Upper lobe of left lung (tissue), 6 donors: Measurements from ENCODE around the gene RNF19B. TPM values are rescaled to one million over a fixed set of nuclear protein-coding genes. Genes with fewer than 3 reads are reported as not detected.

Source experiments
- ATAC-seq, 2 donors: fragments of 200-7000 bp; cut with Tn5 transposase; one replicate each; pipeline ENCODE4 v1.9.1; 2022; ENCODE audit warnings: mild to moderate bottlenecking in 2 of 2, moderate library complexity in 2 of 2; ENCODE audit not compliant: low FRiP score in 2 of 2
- DNase-seq, 2 donors: peaks; one replicate each; pipeline ENCODE4 v3.0.0-alpha.2; 2019 to 2020
- H3K27ac ChIP-seq, 4 donors: fragments of 200-600 bp; sonication (generic); one replicate each; pipeline ENCODE4 v1.5.1; 2016 to 2019
- H3K27me3 ChIP-seq, 4 donors: fragments of 200-600 bp; sonication (generic); one replicate each; pipeline ENCODE4 v1.5.1; 2017 to 2019
- H3K36me3 ChIP-seq, 4 donors: fragments of 200-600 bp; sonication (generic); one replicate each; pipeline ENCODE4 v1.5.1; 2016 to 2019
- H3K4me1 ChIP-seq, 4 donors: fragments of 200-600 bp; sonication (generic); one replicate each; pipeline ENCODE4 v1.5.1; 2018 to 2019
- H3K4me3 ChIP-seq, 4 donors: fragments of 200-600 bp; sonication (generic); one replicate each; pipeline ENCODE4 v1.5.1; 2017 to 2019; ENCODE audit warnings: mild to moderate bottlenecking in 2 of 4, moderate library complexity in 1 of 4
- H3K9me3 ChIP-seq, 4 donors: fragments of 200-600 bp; sonication (generic); one replicate each; pipeline ENCODE4 v1.5.1; 2018 to 2019
- CTCF ChIP-seq, 6 experiments: fragments of 450-650 bp in 4 of 6; fragments of 200-600 bp in 2 of 6; sonication (generic) in 2 of 6; IDR thresholded peaks; one replicate each; pipeline ENCODE4 v1.5.1; 2016 to 2019; ENCODE audit warnings: antibody characterized with exemption in 6 of 6
- EP300 ChIP-seq, 4 donors: sonication (generic); formaldehyde crosslinking; IDR thresholded peaks; one replicate each; pipeline ENCODE4 v1.5.1; 2017; ENCODE audit warnings: antibody characterized with exemption in 4 of 4, control low read depth in 2 of 4
- POLR2A ChIP-seq, 4 donors: fragments of 450-650 bp; IDR thresholded peaks; one replicate each; pipeline ENCODE4 v1.5.1; 2016 to 2017; ENCODE audit warnings: antibody characterized with exemption in 4 of 4, mild to moderate bottlenecking in 2 of 4
- POLR2AphosphoS5 ChIP-seq, 2 donors: sonication (generic); formaldehyde crosslinking; IDR thresholded peaks; one replicate each; pipeline ENCODE4 v1.5.1; 2017; ENCODE audit warnings: antibody characterized with exemption in 2 of 2
- WGBS, 2 donors: methylation state at CpG; one replicate each; pipeline ENCODE4 v1.1.5; 2017 to 2018; 5-methylcytosine and 5-hydroxymethylcytosine counted together
- total RNA-seq, 6 donors: library from RNA; depleted of rRNA in 4 of 6; stranded (reverse); fragments of >200 nt in 4 of 6; gene quantifications; one replicate each; pipeline versions ENCODE4 v1.1.0 to v1.2.1, GENCODE V29; 2016 to 2021
- donor health status: DM: no; HTN: no; CAD: no; lungs with moderate emphysema.
- donor health status: DM: no; HTN: yes; CAD: no; lungs with severe emphysema.

RNF19B gene
- total RNA-seq, 6 donors from 2014 or later: 28.7 to 44.5 (median 37.4) TPM

GRCh38 chr1:32992489-32993323 is 28.1 kb upstream of the RNF19B start:
- Histone ChIP-seq H3K27ac (peak overlapping the region; percentile 83 to 87 (median 84)), H3K4me1 (peaks cover 45 to 65% (median 59%) of the 10 kb centered on the region in 4 donors), H3K27me3 (no peaks in the 10 kb centered on the region), H3K36me3 (no peaks in the 10 kb centered on the region), H3K9me3 (no peaks in the 10 kb centered on the region), H3K4me3 (no peak overlapping the region)
- peak in 1 of 2 donors; percentile 98 for DNase-seq
- TF ChIP-seq EP300 (IDR thresholded peaks at IDR 0.05) (peak in 1 of 4 donors; percentile 21), POLR2AphosphoS5 (IDR thresholded peaks at IDR 0.05) (peak; percentile 67 to 68), CTCF (IDR thresholded peaks at IDR 0.05) (no peak), POLR2A (IDR thresholded peaks at IDR 0.05) (peak in 2 of 4 donors; percentile 32 to 70)
- ATAC-seq: peak; percentile 93 to 96
- 55 to 62% methylated on average over 6 to 7 of the region's 7 CpGs for WGBS, 2 donors

- DNase-seq (peak; percentile 38 to 39), ATAC-seq (no peak)
- Histone ChIP-seq H3K36me3 (no peaks in the 10 kb centered on the region), H3K9me3 (no peaks in the 10 kb centered on the region), H3K27me3 (no peaks in the 10 kb centered on the region), H3K27ac (peak overlapping the region; percentile 83 to 87 (median 84)), H3K4me3 (no peak overlapping the region), H3K4me1 (peaks cover 38 to 57% (median 52%) of the 10 kb centered on the region in 4 donors)
- 54 to 74% methylated on average over 5 to 8 of the region's 9 CpGs for WGBS, 2 donors
- TF ChIP-seq POLR2AphosphoS5 (IDR thresholded peaks at IDR 0.05) (no peak), EP300 (IDR thresholded peaks at IDR 0.05) (no peak), CTCF (IDR thresholded peaks at IDR 0.05) (no peak), POLR2A (IDR thresholded peaks at IDR 0.05) (no peak)
These were observed 27.3 kb upstream of the RNF19B start for GRCh38 chr1:32991819-32992488.

GRCh38 chr1:32991386-32991785 is 26.8 kb upstream of the RNF19B start:
- no peak for ATAC-seq
- no peaks in the 10 kb centered on the region for H3K36me3 ChIP-seq
- WGBS, 2 donors: 82 to 91% methylated on average over 3 to 5 of the region's 5 CpGs
- H3K27ac ChIP-seq: peak overlapping the region; percentile 83 to 87 (median 84)
- no peak overlapping the region for H3K4me3 ChIP-seq
- no peak for DNase-seq
- TF ChIP-seq POLR2AphosphoS5 (IDR thresholded peaks at IDR 0.05): no peak
- no peak for TF ChIP-seq POLR2A (IDR thresholded peaks at IDR 0.05)
- no peak for TF ChIP-seq EP300 (IDR thresholded peaks at IDR 0.05)
- no peak for TF ChIP-seq CTCF (IDR thresholded peaks at IDR 0.05)
- no peaks in the 10 kb centered on the region for H3K9me3 ChIP-seq
- no peaks in the 10 kb centered on the region for H3K27me3 ChIP-seq
- H3K4me1 ChIP-seq: peaks cover 34 to 55% (median 51%) of the 10 kb centered on the region in 4 donors

- DNase-seq (peak in 1 of 2 donors; percentile 47), ATAC-seq (no peak)
- H3K4me1 ChIP-seq: peaks cover 34 to 55% (median 51%) of the 10 kb centered on the region in 4 donors
- H3K27ac ChIP-seq: peak overlapping the region; percentile 68 to 87 (median 84)
- 79 to 86% methylated on average over 5 of the region's 5 CpGs for WGBS, 2 donors
- no peaks in the 10 kb centered on the region for H3K27me3 ChIP-seq
- TF ChIP-seq POLR2A (IDR thresholded peaks at IDR 0.05) (no peak), POLR2AphosphoS5 (IDR thresholded peaks at IDR 0.05) (no peak), CTCF (IDR thresholded peaks at IDR 0.05) (no peak), EP300 (IDR thresholded peaks at IDR 0.05) (no peak)
- H3K4me3 ChIP-seq: no peak overlapping the region
- no peaks in the 10 kb centered on the region for H3K36me3 ChIP-seq
- H3K9me3 ChIP-seq: no peaks in the 10 kb centered on the region
These were observed 26.3 kb upstream of the RNF19B start for GRCh38 chr1:32990887-32991286.
